ENCODE data around the gene TFF2. TPM values are rescaled to one million over a fixed set of nuclear protein-coding genes. Genes with fewer than 3 reads are reported as not detected.

Gene TFF2
- total and polyA plus RNA-seq, 5 experiments from 2014 or later, result not detected

DNA sequence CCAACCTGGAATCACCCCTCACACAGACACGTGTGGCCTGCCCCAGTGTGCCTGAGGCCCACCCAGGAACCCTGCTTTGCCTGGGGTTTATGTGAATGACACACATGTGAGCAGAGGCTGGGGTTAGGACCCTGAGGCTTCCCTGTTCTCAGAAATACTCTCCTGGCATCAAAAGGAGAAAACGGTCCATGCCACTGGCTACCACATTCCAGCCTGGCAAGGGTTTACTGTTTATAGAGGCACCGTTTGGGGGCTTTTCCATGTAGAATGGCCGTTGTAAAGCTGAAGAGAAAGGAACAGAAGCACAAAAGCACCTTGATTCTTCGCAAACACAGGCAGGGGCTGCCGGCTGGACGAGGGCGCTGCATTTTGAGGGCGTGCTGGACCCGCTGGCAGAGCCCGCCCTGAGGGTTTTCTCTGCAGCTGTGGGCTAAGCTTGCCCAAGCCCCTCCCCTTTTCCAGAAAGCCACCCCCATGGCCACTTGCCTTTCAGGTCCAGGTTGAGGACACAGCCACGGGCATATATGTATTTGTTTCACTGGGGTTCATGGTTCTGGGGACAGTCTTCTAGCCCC, 48.6 kb downstream of the TFF2 start:
- POLR2A ChIA-PET, result interaction anchor here (0.6 kb wide), 1 partner anchor 162 kb away, joined by 4 read pairs; no protein-coding TSS in a partner anchor
- ATAC-seq (no peak), DNase-seq (no peak)
- Mint-ChIP-seq H3K27me3 (no peaks in the 10 kb centered on the region), H3K27ac (peak overlapping the region in 2 of 10 donors; percentile 40 to 43), H3K4me1 (peaks cover 10 to 26% (median 17%) of the 10 kb centered on the region in 4 donors), H3K36me3 (peaks cover 0 to 8% (median 0%) of the 10 kb centered on the region in 3 donors), H3K4me3 (no peak overlapping the region), H3K9me3 (no peaks in the 10 kb centered on the region)

DNA sequence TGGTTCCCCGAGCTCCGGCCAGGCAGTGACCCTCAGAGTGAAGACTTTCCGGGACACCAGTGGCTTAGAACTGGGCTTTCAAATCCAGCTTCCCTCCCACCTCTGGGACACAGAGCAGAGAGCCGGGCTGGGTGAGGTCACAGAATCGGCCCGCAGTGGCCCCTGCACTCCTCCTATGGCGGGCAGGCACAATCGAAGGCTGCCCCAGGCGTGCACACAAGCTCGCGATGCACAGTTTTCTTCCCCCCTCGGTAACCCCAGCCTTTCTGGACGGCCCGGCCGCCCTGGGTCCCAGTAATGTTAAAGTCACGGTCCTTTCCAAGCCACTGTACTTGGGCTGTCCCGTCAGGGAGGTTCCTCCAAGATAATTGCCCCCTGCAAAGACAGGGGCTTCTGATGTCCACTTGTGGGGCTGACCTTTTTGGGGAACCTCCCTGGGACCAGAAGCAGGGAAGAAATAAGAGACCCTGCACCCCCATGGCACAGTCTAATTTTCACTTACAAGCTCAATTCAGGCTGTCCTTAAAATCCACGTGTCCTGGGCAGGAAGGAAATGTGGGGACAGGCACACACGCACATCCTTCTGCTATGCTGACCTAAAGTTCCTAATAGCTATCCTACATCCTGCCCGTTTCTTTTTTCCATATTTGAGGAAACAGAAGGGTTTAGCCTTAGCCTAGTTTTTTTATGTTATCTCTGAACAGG, 49.3 kb downstream of the TFF2 start:
- ATAC-seq (no peak), DNase-seq (no peak)
- peak overlapping the region in 3 of 10 donors; percentile 34 to 88 (median 53) for H3K27ac Mint-ChIP-seq
- H3K36me3 Mint-ChIP-seq, result peaks cover 0 to 14% (median 3%) of the 10 kb centered on the region in 3 donors
- no peaks in the 10 kb centered on the region for H3K9me3 Mint-ChIP-seq
- no peak overlapping the region for H3K4me3 Mint-ChIP-seq
- POLR2A ChIA-PET, result interaction anchor here (0.6 kb wide), 1 partner anchor 162 kb away, joined by 4 read pairs; no protein-coding TSS in a partner anchor
- H3K27me3 Mint-ChIP-seq, result no peaks in the 10 kb centered on the region
- H3K4me1 Mint-ChIP-seq, result peaks cover 4 to 19% (median 11%) of the 10 kb centered on the region in 4 donors

DNA sequence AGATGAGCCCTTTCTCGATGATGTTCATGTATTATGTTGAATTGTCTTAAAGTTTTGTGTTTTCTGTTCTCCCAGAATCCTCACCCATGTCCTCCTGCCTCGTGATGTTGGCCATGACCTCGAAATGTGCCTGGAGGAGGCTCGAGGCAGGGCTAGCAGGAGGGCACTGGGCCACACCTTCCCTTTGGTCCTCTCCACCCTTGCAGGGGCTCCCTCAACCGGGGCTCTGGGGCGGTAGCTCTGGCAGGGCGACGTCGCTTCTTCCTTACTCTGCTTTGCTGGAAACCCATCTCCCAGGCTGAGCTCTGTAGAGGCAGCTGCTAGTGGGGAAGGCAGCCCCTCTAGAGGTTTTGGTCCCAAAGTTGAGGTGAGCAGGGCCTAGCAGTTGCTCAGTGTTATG, 49.8 kb downstream of the TFF2 start:
- DNase-seq, result peak in 1 of 10 donors; percentile 32
- peaks cover 3 to 17% (median 10%) of the 10 kb centered on the region in 4 donors for H3K4me1 Mint-ChIP-seq
- ATAC-seq, result no peak
- peak overlapping the region in 2 of 10 donors; percentile 53 to 88 for H3K27ac Mint-ChIP-seq
- POLR2A ChIA-PET, result no interaction called here
- H3K9me3 Mint-ChIP-seq, result no peaks in the 10 kb centered on the region
- no peak overlapping the region for H3K4me3 Mint-ChIP-seq
- peaks cover 0 to 20% (median 7%) of the 10 kb centered on the region in 3 donors for H3K36me3 Mint-ChIP-seq
- H3K27me3 Mint-ChIP-seq, result no peaks in the 10 kb centered on the region

DNA sequence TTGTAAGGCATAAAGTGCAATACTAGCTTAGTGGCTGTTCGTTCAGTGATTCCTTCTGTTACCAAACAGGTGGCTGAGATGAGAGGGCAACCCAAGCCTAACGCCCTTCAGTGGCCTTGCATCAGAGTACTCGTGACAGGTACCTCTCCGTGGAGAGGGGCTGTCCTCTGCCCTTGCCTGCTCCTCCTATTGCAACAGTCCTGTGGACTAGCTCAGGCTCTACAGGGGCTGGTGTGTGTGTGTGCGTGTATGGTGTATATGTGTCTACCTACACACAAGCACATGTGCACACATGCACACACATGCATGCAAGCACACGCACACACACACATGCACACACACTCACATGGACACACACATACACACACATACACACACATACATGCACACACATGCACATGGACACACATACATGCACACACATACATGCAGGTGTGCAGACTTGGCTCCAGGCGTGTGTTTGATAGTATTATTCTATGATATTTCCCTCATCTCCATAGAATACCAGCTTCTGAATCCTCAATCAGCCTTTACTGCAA, 50.7 kb downstream of the TFF2 start:
- POLR2A ChIA-PET, result no interaction called here
- no peaks in the 10 kb centered on the region for H3K9me3 Mint-ChIP-seq
- H3K4me3 Mint-ChIP-seq, result no peak overlapping the region
- ATAC-seq (no peak), DNase-seq (peak in 1 of 10 donors; percentile 15)
- peaks cover 5 to 28% (median 12%) of the 10 kb centered on the region in 3 donors for H3K36me3 Mint-ChIP-seq
- peaks cover 3 to 17% (median 10%) of the 10 kb centered on the region in 4 donors for H3K4me1 Mint-ChIP-seq
- no peaks in the 10 kb centered on the region for H3K27me3 Mint-ChIP-seq
- H3K27ac Mint-ChIP-seq, result peak overlapping the region in 3 of 10 donors; percentile 28 to 68 (median 38)

DNA sequence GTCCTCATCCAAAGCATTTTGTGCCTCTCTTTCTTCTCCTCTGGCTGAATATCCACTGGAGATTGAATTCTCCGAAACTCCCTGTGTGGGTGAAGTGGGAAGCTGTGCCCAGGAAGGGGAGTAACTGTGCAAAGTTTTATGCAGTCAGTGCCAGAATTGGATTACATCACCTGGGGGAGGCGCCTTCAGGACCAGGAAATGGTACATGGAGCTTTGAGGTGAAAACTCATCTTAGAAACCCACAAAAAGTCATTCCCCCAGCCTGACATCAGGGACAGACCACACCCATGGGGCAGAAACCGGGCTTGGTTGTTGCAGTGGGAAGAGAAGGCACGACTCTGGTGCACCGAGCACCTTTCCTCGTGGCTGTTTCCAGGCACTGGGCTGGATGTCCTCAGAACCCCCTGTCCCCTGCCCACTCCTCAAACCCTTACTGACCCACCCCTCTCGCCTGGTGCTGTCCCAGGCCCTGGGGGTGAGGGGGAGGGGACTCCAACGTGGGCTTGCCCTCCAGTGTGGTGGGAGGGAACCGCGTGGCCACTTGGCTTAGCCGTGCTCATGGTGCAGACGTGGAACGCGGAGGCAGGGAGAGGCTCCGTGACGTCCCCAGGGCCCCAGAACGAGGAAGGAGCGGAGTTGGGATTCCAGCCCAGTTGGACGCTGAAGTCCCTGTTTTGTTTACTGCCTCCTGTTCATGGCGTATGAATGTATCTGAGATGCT, 51.3 kb downstream of the TFF2 start:
- Mint-ChIP-seq H3K9me3 (no peaks in the 10 kb centered on the region), H3K4me3 (no peak overlapping the region), H3K4me1 (peaks cover 3 to 17% (median 10%) of the 10 kb centered on the region in 4 donors), H3K27ac (peak overlapping the region in 2 of 10 donors; percentile 40 to 45), H3K36me3 (peaks cover 5 to 34% (median 17%) of the 10 kb centered on the region in 3 donors), H3K27me3 (no peaks in the 10 kb centered on the region)
- POLR2A ChIA-PET, result interaction anchor here (0.6 kb wide), 1 partner anchor 166 kb away, joined by 4 read pairs; no protein-coding TSS in a partner anchor
- ATAC-seq (peak; percentile 35 to 75), DNase-seq (peak in 3 of 10 donors; percentile 22 to 32 (median 22))

DNA sequence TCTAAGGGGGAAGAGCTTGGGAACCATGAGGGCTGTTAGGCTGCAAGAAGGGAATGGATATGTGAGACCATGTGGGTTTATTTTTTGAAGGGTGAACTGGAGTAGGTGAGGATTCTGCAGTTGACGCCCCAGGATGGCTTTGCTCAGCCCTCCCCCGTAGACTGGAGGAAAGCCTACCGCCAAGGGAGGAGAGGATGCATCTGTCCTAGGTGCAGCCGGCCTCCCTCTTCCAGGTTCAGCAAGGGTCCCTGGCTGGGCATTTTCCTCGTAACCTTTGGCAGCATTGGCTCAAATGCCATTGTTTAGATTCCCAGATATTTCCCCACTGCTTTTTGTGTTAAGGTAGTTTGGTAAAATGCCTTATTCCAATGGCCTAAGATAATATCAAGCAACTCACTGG, 52.1 kb downstream of the TFF2 start:
- Mint-ChIP-seq H3K27ac (peak overlapping the region in 4 of 10 donors; percentile 11 to 58 (median 39)), H3K9me3 (no peaks in the 10 kb centered on the region), H3K27me3 (no peaks in the 10 kb centered on the region), H3K4me1 (peaks cover 3 to 17% (median 10%) of the 10 kb centered on the region in 4 donors), H3K4me3 (no peak overlapping the region), H3K36me3 (peaks cover 5 to 36% (median 17%) of the 10 kb centered on the region in 3 donors)
- POLR2A ChIA-PET, result interaction anchor here (0.6 kb wide), 1 partner anchor 165 kb away, joined by 4 read pairs; no protein-coding TSS in a partner anchor
- ATAC-seq (no peak), DNase-seq (no peak)

DNA sequence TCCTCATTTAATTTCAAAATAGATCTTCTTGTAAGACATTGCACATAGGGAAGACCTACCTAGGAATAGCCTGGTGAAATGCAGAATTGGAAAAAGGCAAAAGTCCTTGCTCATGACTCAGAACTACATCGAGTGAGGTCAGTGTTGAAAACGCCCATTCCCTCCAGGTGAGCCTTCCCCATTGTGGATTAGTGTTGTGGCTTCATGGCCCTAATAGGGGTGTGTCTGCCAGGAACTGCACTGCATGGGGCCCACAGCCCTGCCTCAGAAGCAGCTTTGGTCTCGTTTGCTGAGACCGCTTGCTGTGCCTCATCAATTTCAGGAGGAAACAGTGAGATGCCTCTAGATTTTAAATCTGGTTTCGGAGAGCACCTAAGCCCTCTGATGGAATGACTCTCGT, 52.6 kb downstream of the TFF2 start:
- no peaks in the 10 kb centered on the region for H3K27me3 Mint-ChIP-seq
- DNase-seq (no peak), ATAC-seq (no peak)
- POLR2A ChIA-PET, result no interaction called here
- peak overlapping the region in 4 of 10 donors; percentile 29 to 58 (median 39) for H3K27ac Mint-ChIP-seq
- no peak overlapping the region for H3K4me3 Mint-ChIP-seq
- peaks cover 5 to 36% (median 17%) of the 10 kb centered on the region in 3 donors for H3K36me3 Mint-ChIP-seq
- no peaks in the 10 kb centered on the region for H3K9me3 Mint-ChIP-seq
- H3K4me1 Mint-ChIP-seq, result peaks cover 3 to 17% (median 10%) of the 10 kb centered on the region in 4 donors

DNA sequence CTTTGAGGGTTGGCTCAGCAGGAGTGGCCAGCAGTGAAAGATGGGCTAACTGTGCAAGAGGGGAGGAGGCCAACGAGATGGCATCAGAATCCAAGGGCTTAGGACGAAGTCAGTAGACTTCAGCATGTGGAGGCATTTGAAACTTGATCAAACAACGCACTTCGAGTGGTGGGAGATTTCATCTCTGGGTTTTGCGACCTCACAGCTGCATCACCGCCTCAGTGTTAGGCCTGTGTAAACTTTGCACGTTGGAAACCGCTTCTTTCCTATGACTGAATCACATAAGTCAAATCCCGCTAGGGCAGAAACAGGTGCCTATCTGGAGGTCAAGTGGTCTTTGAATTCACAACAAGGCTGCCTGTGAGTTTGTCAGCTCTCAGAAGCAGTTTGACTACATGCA, 53.4 kb downstream of the TFF2 start:
- H3K9me3 Mint-ChIP-seq, result no peaks in the 10 kb centered on the region
- no peaks in the 10 kb centered on the region for H3K27me3 Mint-ChIP-seq
- no peak for DNase-seq
- ATAC-seq, result no peak
- POLR2A ChIA-PET, result no interaction called here
- H3K4me1 Mint-ChIP-seq, result peaks cover 3 to 17% (median 10%) of the 10 kb centered on the region in 4 donors
- H3K4me3 Mint-ChIP-seq, result no peak overlapping the region
- peaks cover 5 to 36% (median 17%) of the 10 kb centered on the region in 3 donors for H3K36me3 Mint-ChIP-seq
- H3K27ac Mint-ChIP-seq, result peak overlapping the region in 2 of 10 donors; percentile 29 to 41

DNA sequence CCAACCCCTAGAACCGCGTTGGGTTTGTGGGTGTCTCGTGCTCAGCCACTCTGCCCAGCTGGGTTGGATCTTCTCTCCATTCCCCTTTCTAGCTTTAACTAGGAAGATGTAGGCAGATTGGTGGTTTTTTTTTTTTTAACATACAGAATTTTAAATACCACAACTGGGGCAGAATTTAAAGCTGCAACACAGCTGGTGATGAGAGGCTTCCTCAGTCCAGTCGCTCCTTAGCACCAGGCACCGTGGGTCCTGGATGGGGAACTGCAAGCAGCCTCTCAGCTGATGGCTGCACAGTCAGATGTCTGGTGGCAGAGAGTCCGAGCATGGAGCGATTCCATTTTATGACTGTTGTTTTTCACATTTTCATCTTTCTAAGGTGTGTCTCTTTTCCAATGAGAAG, 54.3 kb downstream of the TFF2 start:
- no peaks in the 10 kb centered on the region for H3K9me3 Mint-ChIP-seq
- H3K4me3 Mint-ChIP-seq, result no peak overlapping the region
- peak overlapping the region in 2 of 10 donors; percentile 7 to 41 for H3K27ac Mint-ChIP-seq
- H3K27me3 Mint-ChIP-seq, result no peaks in the 10 kb centered on the region
- DNase-seq, result no peak
- H3K4me1 Mint-ChIP-seq, result peaks cover 3 to 17% (median 10%) of the 10 kb centered on the region in 4 donors
- ATAC-seq, result no peak
- POLR2A ChIA-PET, result interaction anchor here (0.6 to 0.7 kb wide), 2 partner anchors 487 to 665 kb away, joined by 3 read pairs; no protein-coding TSS in a partner anchor
- H3K36me3 Mint-ChIP-seq, result peaks cover 5 to 38% (median 17%) of the 10 kb centered on the region in 3 donors

Other genes starting within 250 kb of the TFF2 start
- 1 to 10 TPM in 1 of 2 experiments, under 1 TPM in 1; 0.93 to 1.4 TPM for gene ABCG1, start 131.9 kb downstream of the TFF2 start, total RNA-seq
- gene ABCG1, start 131.9 kb downstream of the TFF2 start, polyA plus RNA-seq, result 10 to 100 TPM; 11.2 to 17.5 (median 11.9) TPM
- not detected for gene TFF3, start 35.6 kb downstream of the TFF2 start, total RNA-seq
- gene TFF3, start 35.6 kb downstream of the TFF2 start, polyA plus RNA-seq, result not detected
- gene TFF1, start 15.5 kb upstream of the TFF2 start, total RNA-seq, result not detected
- not detected for gene TFF1, start 15.5 kb upstream of the TFF2 start, polyA plus RNA-seq
- 1 to 10 TPM; 2.2 to 2.9 TPM for gene TMPRSS3, start 45.1 kb upstream of the TFF2 start, total RNA-seq
- gene TMPRSS3, start 45.1 kb upstream of the TFF2 start, polyA plus RNA-seq, result 1 to 10 TPM in 1 of 3 donors, under 1 TPM in 1, not detected in 1; 0.89 to 1.4 TPM
- gene UBASH3A, start 52.9 kb upstream of the TFF2 start, total RNA-seq, result 10 to 100 TPM; 91.6 to 99.6 TPM
- gene UBASH3A, start 52.9 kb upstream of the TFF2 start, polyA plus RNA-seq, result 10 to 100 TPM; 32.8 to 75.3 (median 53.9) TPM
- under 1 TPM in 1 of 2 experiments, not detected in 1; 0.14 TPM for gene RSPH1, start 145.2 kb upstream of the TFF2 start, total RNA-seq
- gene RSPH1, start 145.2 kb upstream of the TFF2 start, polyA plus RNA-seq, result not detected
- 10 to 100 TPM; 16.5 to 18.7 TPM for gene SLC37A1, start 162.9 kb upstream of the TFF2 start, total RNA-seq
- gene SLC37A1, start 162.9 kb upstream of the TFF2 start, polyA plus RNA-seq, result 1 to 10 TPM; 2.7 to 6.9 (median 3.8) TPM

Data from naive thymus-derived CD8-positive, alpha-beta T cell (primary cell).